Measurements from ENCODE around the gene EEFSEC. TPM values are rescaled to one million over a fixed set of nuclear protein-coding genes. Genes with fewer than 3 reads are reported as not detected.

EEFSEC gene
- total and polyA plus RNA-seq, 2 of the 8 experiments (the other 6 are each of a cell fraction or from before 2014, with no cell fraction given): 13.1 to 19.8 TPM

Small RNAs within 50 kb of the gene (small RNA-seq; reads per million reads assigned to genes)
- gene RNU6-823P (ENCODE audit: insufficient read depth): not detected

Other genes with a start within 250 kb of the EEFSEC start
- 0.17 and 0.63 TPM in 2 replicates for gene KBTBD12, start 238.2 kb upstream of the EEFSEC start, total RNA-seq (2021; fragmentation: NEBNext Ultra II Directional; extraction: Animal tissue kit (Norgen Biotek cat#: 25700))
- gene KBTBD12, start 238.2 kb upstream of the EEFSEC start, polyA plus RNA-seq (2011; rRNA removed): 0.20 and 0.33 TPM in 2 replicates
- 157 and 165 TPM in 2 replicates for gene SEC61A1, start 101.0 kb upstream of the EEFSEC start, total RNA-seq (2021; fragmentation: NEBNext Ultra II Directional; extraction: Animal tissue kit (Norgen Biotek cat#: 25700))
- gene SEC61A1, start 101.0 kb upstream of the EEFSEC start, polyA plus RNA-seq (2011; rRNA removed): 115 and 133 TPM in 2 replicates
- 131 and 135 TPM in 2 replicates for gene RUVBL1, start 29.7 kb upstream of the EEFSEC start, total RNA-seq (2021; fragmentation: NEBNext Ultra II Directional; extraction: Animal tissue kit (Norgen Biotek cat#: 25700))
- gene RUVBL1, start 29.7 kb upstream of the EEFSEC start, polyA plus RNA-seq (2011; rRNA removed): 112 and 113 TPM in 2 replicates